ENCODE data around the gene ZNF474. TPM values are rescaled to one million over a fixed set of nuclear protein-coding genes. Genes with fewer than 3 reads are reported as not detected.

ZNF474 gene
- not detected for total RNA-seq
- long read RNA-seq = 0 reads

- DNase-seq (no peak), ATAC-seq (peak; percentile 36)
- Histone ChIP-seq H3K4me1 (no peaks in the 10 kb centered on the region), H3K36me3 (no peaks in the 10 kb centered on the region), H3K4me3 (no peak within 1 kb of the TSS), H3K27me3 (no peaks in the 10 kb centered on the region), H3K9me3 (no peaks in the 10 kb centered on the region), H3K27ac (no peak within 1 kb of the TSS)
- no peak for TF ChIP-seq CTCF (IDR thresholded peaks at IDR 0.05)
- intact Hi-C loops (cut with DNase I) = no loop called here
Observed at GRCh38 chr5:122129306-122129705, at the start of gene ZNF474. ZNF474 (plus strand) TSS chr5:122129546; CDS start chr5:122151991, 22,445 bp downstream.

GRCh38 chr5:122081541-122081940 is 47.8 kb upstream of the ZNF474 start:
- H3K9me3 ChIP-seq = no peaks in the 10 kb centered on the region
- TF ChIP-seq CTCF (IDR thresholded peaks at IDR 0.05) = no peak
- DNase-seq (no peak), ATAC-seq (no peak)
- no peak overlapping the region for H3K4me3 ChIP-seq
- no peaks in the 10 kb centered on the region for H3K36me3 ChIP-seq
- intact Hi-C loops (cut with DNase I) = no loop called here
- H3K4me1 ChIP-seq = no peaks in the 10 kb centered on the region
- peaks cover 6% of the 10 kb centered on the region for H3K27me3 ChIP-seq
- H3K27ac ChIP-seq = no peak overlapping the region

- Histone ChIP-seq H3K9me3 (no peaks in the 10 kb centered on the region), H3K36me3 (no peaks in the 10 kb centered on the region), H3K27me3 (no peaks in the 10 kb centered on the region), H3K27ac (no peak overlapping the region), H3K4me1 (no peaks in the 10 kb centered on the region), H3K4me3 (no peak overlapping the region)
- ATAC-seq = no peak
- no peak for TF ChIP-seq CTCF (IDR thresholded peaks at IDR 0.05)
- intact Hi-C loops (cut with DNase I) = no loop called here
- DNase-seq = no peak
Observed at GRCh38 chr5:122083535-122083934, 45.8 kb upstream of the ZNF474 start.

GRCh38 chr5:122085041-122085440 is 44.3 kb upstream of the ZNF474 start:
- Histone ChIP-seq H3K36me3 (no peaks in the 10 kb centered on the region), H3K9me3 (no peaks in the 10 kb centered on the region), H3K4me3 (no peak overlapping the region), H3K27me3 (no peaks in the 10 kb centered on the region), H3K4me1 (no peaks in the 10 kb centered on the region), H3K27ac (no peak overlapping the region)
- ATAC-seq = no peak
- no peak for TF ChIP-seq CTCF (IDR thresholded peaks at IDR 0.05)
- DNase-seq = no peak
- intact Hi-C loops (cut with DNase I) = no loop called here

- no peak for TF ChIP-seq CTCF (IDR thresholded peaks at IDR 0.05)
- H3K4me3 ChIP-seq = no peak overlapping the region
- H3K27ac ChIP-seq = no peak overlapping the region
- no peaks in the 10 kb centered on the region for H3K9me3 ChIP-seq
- intact Hi-C loops (cut with DNase I) = no loop called here
- ATAC-seq (no peak), DNase-seq (no peak)
- no peaks in the 10 kb centered on the region for H3K27me3 ChIP-seq
- no peaks in the 10 kb centered on the region for H3K4me1 ChIP-seq
- H3K36me3 ChIP-seq = no peaks in the 10 kb centered on the region
Observed at GRCh38 chr5:122089096-122090013, 40.0 kb upstream of the ZNF474 start.
